Astrocyte of the cerebellum (primary cell): Measurements from ENCODE around the gene EXTL1.

Experiments
- DNase-seq: peaks from one replicate; pipeline ENCODE4 v3.0.0-alpha.2; 2011; ENCODE audit warnings: low read depth
- H3K4me3 ChIP-seq: 2 replicates; pipeline ENCODE4 v1.5.1; 2011; ENCODE audit warnings: mild to moderate bottlenecking, low read depth, low read length, moderate library complexity
- in situ Hi-C: cut with HindIII; loops from 2 replicates; pipeline ENCODE4 v1.10.0; 2017; ENCODE audit warnings: low sequenced_read_pairs
- TF ChIP-seq, protein P1 (sequence below): IDR thresholded peaks from 2 replicates; pipeline ENCODE4 v1.5.1; 2012; ENCODE audit warnings: low read length, low read depth, moderate library complexity, mild to moderate bottlenecking; ENCODE audit errors: missing control alignments

EXTL1 gene

GRCh38 chr1:26046246-26047095 lies 24.9 kb downstream of the EXTL1 start:
- TF ChIP-seq, protein P1, sequence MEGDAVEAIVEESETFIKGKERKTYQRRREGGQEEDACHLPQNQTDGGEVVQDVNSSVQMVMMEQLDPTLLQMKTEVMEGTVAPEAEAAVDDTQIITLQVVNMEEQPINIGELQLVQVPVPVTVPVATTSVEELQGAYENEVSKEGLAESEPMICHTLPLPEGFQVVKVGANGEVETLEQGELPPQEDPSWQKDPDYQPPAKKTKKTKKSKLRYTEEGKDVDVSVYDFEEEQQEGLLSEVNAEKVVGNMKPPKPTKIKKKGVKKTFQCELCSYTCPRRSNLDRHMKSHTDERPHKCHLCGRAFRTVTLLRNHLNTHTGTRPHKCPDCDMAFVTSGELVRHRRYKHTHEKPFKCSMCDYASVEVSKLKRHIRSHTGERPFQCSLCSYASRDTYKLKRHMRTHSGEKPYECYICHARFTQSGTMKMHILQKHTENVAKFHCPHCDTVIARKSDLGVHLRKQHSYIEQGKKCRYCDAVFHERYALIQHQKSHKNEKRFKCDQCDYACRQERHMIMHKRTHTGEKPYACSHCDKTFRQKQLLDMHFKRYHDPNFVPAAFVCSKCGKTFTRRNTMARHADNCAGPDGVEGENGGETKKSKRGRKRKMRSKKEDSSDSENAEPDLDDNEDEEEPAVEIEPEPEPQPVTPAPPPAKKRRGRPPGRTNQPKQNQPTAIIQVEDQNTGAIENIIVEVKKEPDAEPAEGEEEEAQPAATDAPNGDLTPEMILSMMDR, result no peak
- no peak overlapping the region for H3K4me3 ChIP-seq
- no peak for DNase-seq
- in situ Hi-C loops, result no loop called here

DNA sequence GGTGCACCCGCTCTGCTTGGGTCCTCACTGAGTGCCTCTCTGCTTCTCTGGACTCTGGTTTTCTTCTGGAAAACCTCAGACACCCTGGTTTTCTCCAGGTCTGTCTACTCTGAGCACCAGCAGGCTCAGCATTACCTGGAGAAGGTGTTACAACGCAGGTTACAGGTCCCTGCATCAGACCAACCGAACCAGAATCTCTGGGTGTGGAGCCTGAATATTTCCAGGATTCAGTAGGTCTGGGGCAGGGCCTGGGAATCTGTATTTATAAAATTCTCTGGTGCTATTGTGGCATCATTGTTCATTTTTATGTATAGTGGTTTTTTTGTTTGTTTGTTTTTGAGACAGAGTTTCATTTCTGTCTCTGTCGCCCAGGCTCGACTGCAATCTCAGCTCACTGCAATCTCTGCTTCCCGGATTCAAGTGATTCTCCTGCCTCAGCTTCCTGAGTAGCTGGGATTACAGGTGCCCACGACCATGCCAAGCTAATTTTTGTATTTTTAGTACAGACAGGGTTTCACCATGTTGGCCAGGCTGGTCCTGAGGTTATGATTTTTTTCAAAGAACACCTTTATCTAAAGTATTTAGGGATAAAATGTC lies 25.8 kb downstream of the EXTL1 start:
- no peak overlapping the region for H3K4me3 ChIP-seq
- no peak for DNase-seq
- in situ Hi-C loops, result no loop called here
- TF ChIP-seq, protein P1, result no peak

- in situ Hi-C loops, result no loop called here
- no peak overlapping the region for H3K4me3 ChIP-seq
- DNase-seq, result no peak
- TF ChIP-seq, protein P1, result no peak
These were observed 28.1 kb downstream of the EXTL1 start for GRCh38 chr1:26049531-26050247.

GRCh38 chr1:26050248-26050640 lies 28.7 kb downstream of the EXTL1 start:
- in situ Hi-C loops, result no loop called here
- TF ChIP-seq, protein P1, result no peak

GRCh38 chr1:26053718-26054560 lies 32.4 kb downstream of the EXTL1 start:
- no peak for DNase-seq
- in situ Hi-C loops, result no loop called here
- TF ChIP-seq, protein P1, result no peak
- H3K4me3 ChIP-seq, result no peak overlapping the region

More at GRCh38 chr1:26050248-26050640, 28.7 kb downstream of the EXTL1 start:
- no peak overlapping the region for H3K4me3 ChIP-seq
- DNase-seq, result no peak

GRCh38 chr1:26055041-26055440 lies 33.5 kb downstream of the EXTL1 start:
- in situ Hi-C loops, result loop anchor here (5.0 kb wide), 1 partner anchor 47 kb away; no protein-coding TSS in a partner anchor

More at GRCh38 chr1:26055041-26055440, 33.5 kb downstream of the EXTL1 start:
- TF ChIP-seq, protein P1, result no peak
- no peak overlapping the region for H3K4me3 ChIP-seq
- DNase-seq, result no peak
